Body of pancreas (tissue), 4 donors: Measurements from ENCODE around the gene KLK15.

ENCODE experiments used
- POLR2A ChIP-seq, 3 donors: fragments of 450-650 bp; IDR thresholded peaks; one replicate each; pipeline ENCODE4 v1.6.1; 2016; ENCODE audit warnings: antibody characterized with exemption in 3 of 3, mild to moderate bottlenecking in 2 of 3
- TF ChIP-seq, protein P1 (sequence below), 7 experiments: fragments of 450-650 bp in 4 of 7; fragments of 200-600 bp in 3 of 7; sonication (generic) in 3 of 7; IDR thresholded peaks; one replicate each; pipeline ENCODE4 v1.5.1; 2016 to 2019; ENCODE audit warnings: antibody characterized with exemption in 7 of 7

DNA sequence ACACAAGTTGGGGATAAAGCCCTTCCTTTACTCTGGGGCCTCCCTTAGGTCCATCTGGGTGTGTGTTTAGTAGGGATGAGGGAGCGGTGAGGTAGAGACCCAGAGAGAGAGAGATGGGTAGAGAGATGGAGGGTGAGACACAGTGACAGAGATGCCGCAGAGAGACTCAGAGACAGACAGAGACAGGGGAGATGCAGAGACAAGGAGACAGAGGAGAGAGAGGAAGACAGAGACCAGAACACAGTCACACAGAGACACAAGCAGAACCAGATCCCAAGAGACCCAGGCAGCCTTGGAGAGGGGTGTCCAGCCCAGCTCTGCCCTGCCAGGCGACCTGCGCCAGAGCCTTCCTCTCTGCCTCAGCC lies 12.1 kb downstream of the KLK15 start:
- no peak for TF ChIP-seq POLR2A (IDR thresholded peaks at IDR 0.05)
- TF ChIP-seq, protein P1, sequence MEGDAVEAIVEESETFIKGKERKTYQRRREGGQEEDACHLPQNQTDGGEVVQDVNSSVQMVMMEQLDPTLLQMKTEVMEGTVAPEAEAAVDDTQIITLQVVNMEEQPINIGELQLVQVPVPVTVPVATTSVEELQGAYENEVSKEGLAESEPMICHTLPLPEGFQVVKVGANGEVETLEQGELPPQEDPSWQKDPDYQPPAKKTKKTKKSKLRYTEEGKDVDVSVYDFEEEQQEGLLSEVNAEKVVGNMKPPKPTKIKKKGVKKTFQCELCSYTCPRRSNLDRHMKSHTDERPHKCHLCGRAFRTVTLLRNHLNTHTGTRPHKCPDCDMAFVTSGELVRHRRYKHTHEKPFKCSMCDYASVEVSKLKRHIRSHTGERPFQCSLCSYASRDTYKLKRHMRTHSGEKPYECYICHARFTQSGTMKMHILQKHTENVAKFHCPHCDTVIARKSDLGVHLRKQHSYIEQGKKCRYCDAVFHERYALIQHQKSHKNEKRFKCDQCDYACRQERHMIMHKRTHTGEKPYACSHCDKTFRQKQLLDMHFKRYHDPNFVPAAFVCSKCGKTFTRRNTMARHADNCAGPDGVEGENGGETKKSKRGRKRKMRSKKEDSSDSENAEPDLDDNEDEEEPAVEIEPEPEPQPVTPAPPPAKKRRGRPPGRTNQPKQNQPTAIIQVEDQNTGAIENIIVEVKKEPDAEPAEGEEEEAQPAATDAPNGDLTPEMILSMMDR (IDR thresholded peaks at IDR 0.05) = no peak
